Large intestine (tissue), 3 donors: ENCODE measurements around the gene MSRB3. TPM values are rescaled to one million over a fixed set of nuclear protein-coding genes. Genes with fewer than 3 reads are reported as not detected.

Experiments used
- DNase-seq, 2 donors: peaks; one replicate each; pipeline versions ENCODE4 v3.0.0 to v3.0.0-alpha.2; 2013
- H3K27ac ChIP-seq: one replicate; pipeline ENCODE4 v1.5.1; 2013; ENCODE audit warnings: low read length
- H3K27me3 ChIP-seq: 2 replicates; pipeline ENCODE4 v1.6.1; 2013; ENCODE audit warnings: low read length; ENCODE audit not compliant: control insufficient read depth, insufficient read depth
- H3K36me3 ChIP-seq: 2 replicates; pipeline ENCODE4 v1.6.1; 2013; ENCODE audit warnings: low read length; ENCODE audit not compliant: control insufficient read depth, insufficient read depth
- H3K4me1 ChIP-seq: one replicate; pipeline ENCODE4 v1.6.1; 2013; ENCODE audit warnings: low read length; ENCODE audit not compliant: control insufficient read depth, insufficient read depth
- H3K4me3 ChIP-seq: one replicate; pipeline ENCODE4 v1.5.1; 2013; ENCODE audit warnings: low read length
- H3K9me3 ChIP-seq: one replicate; pipeline ENCODE4 v1.6.1; 2013; ENCODE audit warnings: mild to moderate bottlenecking, low read depth, low read length, moderate library complexity; ENCODE audit not compliant: control insufficient read depth
- WGBS: methylation state at CpG from one replicate; pipeline ENCODE4 v1.1.5; 2013; ENCODE audit warnings: low lambda C conversion rate; ENCODE audit not compliant: insufficient coverage; 5-methylcytosine and 5-hydroxymethylcytosine counted together
- polyA plus RNA-seq: library from polyadenylated mRNA; unstranded; fragments of 120-200 nt; gene quantifications from one replicate; pipeline ENCODE4 v1.2.1, GENCODE V29; 2013

The MSRB3 gene
- polyA plus RNA-seq, 1 donor = 23.1 TPM

- Histone ChIP-seq H3K36me3 (no peaks in the 10 kb centered on the region), H3K4me3 (no peak overlapping the region), H3K9me3 (no peaks in the 10 kb centered on the region), H3K4me1 (peaks cover 20% of the 10 kb centered on the region), H3K27ac (no peak overlapping the region), H3K27me3 (no peaks in the 10 kb centered on the region)
- no peak for DNase-seq
- no CpG with 5 or more reads among the region's 2 CpGs for WGBS
Observed at GRCh38 chr12:65324056-65324455, 45.6 kb downstream of the MSRB3 start.

- Histone ChIP-seq H3K27me3 (no peaks in the 10 kb centered on the region), H3K9me3 (no peaks in the 10 kb centered on the region), H3K4me3 (no peak overlapping the region), H3K4me1 (peaks cover 20% of the 10 kb centered on the region), H3K27ac (no peak overlapping the region), H3K36me3 (no peaks in the 10 kb centered on the region)
- no peak for DNase-seq
- WGBS = 100% methylated on average over 1 of the region's 3 CpGs
Observed at GRCh38 chr12:65324551-65324950, 46.1 kb downstream of the MSRB3 start.

GRCh38 chr12:65325183-65325582 is 46.7 kb downstream of the MSRB3 start:
- no peak overlapping the region for H3K27ac ChIP-seq
- no peaks in the 10 kb centered on the region for H3K9me3 ChIP-seq
- WGBS = no CpG with 5 or more reads among the region's 5 CpGs
- H3K4me1 ChIP-seq = peaks cover 20% of the 10 kb centered on the region
- no peaks in the 10 kb centered on the region for H3K27me3 ChIP-seq
- no peaks in the 10 kb centered on the region for H3K36me3 ChIP-seq
- no peak overlapping the region for H3K4me3 ChIP-seq
- no peak for DNase-seq

GRCh38 chr12:65326616-65327015 is 48.1 kb downstream of the MSRB3 start:
- Histone ChIP-seq H3K9me3 (no peaks in the 10 kb centered on the region), H3K4me1 (peaks cover 20% of the 10 kb centered on the region), H3K4me3 (no peak overlapping the region), H3K36me3 (no peaks in the 10 kb centered on the region), H3K27me3 (no peaks in the 10 kb centered on the region), H3K27ac (no peak overlapping the region)
- no CpG with 5 or more reads among the region's 5 CpGs for WGBS
- no peak for DNase-seq

- peak; percentile 60 to 82 for DNase-seq
- Histone ChIP-seq H3K27me3 (no peaks in the 10 kb centered on the region), H3K4me3 (no peak overlapping the region), H3K9me3 (no peaks in the 10 kb centered on the region), H3K4me1 (peaks cover 20% of the 10 kb centered on the region), H3K27ac (peak overlapping the region; percentile 18), H3K36me3 (no peaks in the 10 kb centered on the region)
- no CpG with 5 or more reads among the region's 10 CpGs for WGBS
Observed at GRCh38 chr12:65327207-65328076, 49.0 kb downstream of the MSRB3 start.

- WGBS = 90% methylated on average over 2 of the region's 3 CpGs
- DNase-seq = no peak
- no peak overlapping the region for H3K27ac ChIP-seq
Observed at GRCh38 chr12:65329721-65330120, 51.2 kb downstream of the MSRB3 start.

GRCh38 chr12:65330331-65330730 is 51.8 kb downstream of the MSRB3 start:
- Histone ChIP-seq H3K27ac (no peak overlapping the region), H3K4me1 (peaks cover 21% of the 10 kb centered on the region), H3K9me3 (no peaks in the 10 kb centered on the region), H3K27me3 (no peaks in the 10 kb centered on the region), H3K36me3 (no peaks in the 10 kb centered on the region), H3K4me3 (no peak overlapping the region)
- WGBS = no CpG with 5 or more reads among the region's 3 CpGs
- no peak for DNase-seq

More at GRCh38 chr12:65329721-65330120, 51.2 kb downstream of the MSRB3 start:
- Histone ChIP-seq H3K36me3 (no peaks in the 10 kb centered on the region), H3K4me1 (peaks cover 15% of the 10 kb centered on the region), H3K27me3 (no peaks in the 10 kb centered on the region), H3K4me3 (no peak overlapping the region), H3K9me3 (no peaks in the 10 kb centered on the region)

GRCh38 chr12:65331456-65331855 is 53.0 kb downstream of the MSRB3 start:
- no peaks in the 10 kb centered on the region for H3K27me3 ChIP-seq
- peaks cover 22% of the 10 kb centered on the region for H3K4me1 ChIP-seq
- H3K4me3 ChIP-seq = no peak overlapping the region
- H3K9me3 ChIP-seq = no peaks in the 10 kb centered on the region
- WGBS = no CpG with 5 or more reads among the region's 8 CpGs
- no peak for DNase-seq
- no peaks in the 10 kb centered on the region for H3K36me3 ChIP-seq
- no peak overlapping the region for H3K27ac ChIP-seq

- WGBS = 100% methylated on average over 2 of the region's 5 CpGs
- Histone ChIP-seq H3K36me3 (no peaks in the 10 kb centered on the region), H3K4me3 (no peak overlapping the region), H3K4me1 (peaks cover 10% of the 10 kb centered on the region), H3K27me3 (no peaks in the 10 kb centered on the region), H3K9me3 (no peaks in the 10 kb centered on the region), H3K27ac (no peak overlapping the region)
- DNase-seq = no peak
Observed at GRCh38 chr12:65333649-65334048, 55.2 kb downstream of the MSRB3 start.

- Histone ChIP-seq H3K27me3 (no peaks in the 10 kb centered on the region), H3K9me3 (no peaks in the 10 kb centered on the region), H3K4me1 (peaks cover 10% of the 10 kb centered on the region), H3K4me3 (no peak overlapping the region), H3K36me3 (no peaks in the 10 kb centered on the region), H3K27ac (peak overlapping the region; percentile 32)
- no peak for DNase-seq
Observed at GRCh38 chr12:65334521-65334920, 56.0 kb downstream of the MSRB3 start.
